ENCODE data around the gene FAM114A2.

The FAM114A2 gene

DNA sequence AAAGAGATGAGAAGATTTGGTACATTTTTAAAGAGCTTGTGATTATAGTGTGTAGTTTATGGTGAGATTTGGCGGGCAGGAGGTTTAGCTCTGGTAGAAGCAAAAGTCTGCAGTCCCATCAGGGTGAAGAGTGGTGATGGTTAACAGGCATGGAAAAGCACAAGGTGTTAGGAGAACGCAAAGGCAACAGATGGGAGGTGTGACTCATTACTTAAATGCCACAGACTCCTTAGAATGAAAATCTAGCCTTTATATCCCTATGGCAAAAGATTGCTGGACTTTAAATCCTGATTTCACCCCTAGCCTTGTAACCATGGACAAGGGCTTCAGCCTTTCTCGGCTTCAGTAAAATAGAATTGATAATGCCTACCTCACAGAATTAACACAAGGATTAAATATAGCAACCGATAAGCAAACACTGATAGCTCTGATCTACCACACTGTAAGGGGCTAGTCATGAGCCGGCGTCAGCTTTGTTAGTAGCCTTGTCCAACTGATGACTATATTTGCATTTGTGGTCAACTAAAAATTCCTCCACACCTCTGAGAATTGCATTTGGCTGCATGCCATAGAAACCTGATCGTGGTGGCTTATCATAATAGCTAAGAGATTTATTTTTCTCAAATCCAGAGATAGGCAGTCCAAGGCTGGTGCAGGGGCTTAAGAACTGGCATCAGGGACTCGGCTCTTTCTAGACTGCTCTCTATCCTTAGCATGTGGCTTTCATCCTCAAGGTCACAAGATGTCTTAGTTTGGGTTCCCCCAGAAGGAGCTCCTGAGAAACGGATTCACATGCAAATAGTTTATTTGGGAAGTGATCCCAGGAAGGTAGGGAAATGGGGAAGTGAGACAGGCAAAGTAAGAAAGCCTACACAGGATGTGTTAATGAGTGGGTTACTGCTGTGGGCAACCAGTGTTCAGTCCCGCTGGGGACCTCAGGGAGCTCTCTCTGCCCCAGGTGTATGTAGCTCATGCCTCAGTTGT, 19.6 kb upstream of the FAM114A2 start (continued):
- TF ChIP-seq MZF1 (tag by site-specific recombination; IDR thresholded peaks at IDR 0.05; ENCODE audit: borderline replicate concordance): peak; percentile 27; the same call in 1 of the 2 replicates
- TF ChIP-seq ZSCAN30 (tag by site-specific recombination; IDR thresholded peaks at IDR 0.05): no peak
- TF ChIP-seq, protein P1, sequence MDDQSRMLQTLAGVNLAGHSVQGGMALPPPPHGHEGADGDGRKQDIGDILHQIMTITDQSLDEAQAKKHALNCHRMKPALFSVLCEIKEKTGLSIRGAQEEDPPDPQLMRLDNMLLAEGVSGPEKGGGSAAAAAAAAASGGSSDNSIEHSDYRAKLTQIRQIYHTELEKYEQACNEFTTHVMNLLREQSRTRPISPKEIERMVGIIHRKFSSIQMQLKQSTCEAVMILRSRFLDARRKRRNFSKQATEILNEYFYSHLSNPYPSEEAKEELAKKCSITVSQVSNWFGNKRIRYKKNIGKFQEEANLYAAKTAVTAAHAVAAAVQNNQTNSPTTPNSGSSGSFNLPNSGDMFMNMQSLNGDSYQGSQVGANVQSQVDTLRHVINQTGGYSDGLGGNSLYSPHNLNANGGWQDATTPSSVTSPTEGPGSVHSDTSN (CRISPR knock-in tag; IDR thresholded peaks at IDR 0.05): no peak
- no peak for TF ChIP-seq SP3 (tag by site-specific recombination; IDR thresholded peaks at IDR 0.05)
- TF ChIP-seq ZBTB7A (tag by site-specific recombination; IDR thresholded peaks at IDR 0.05; ENCODE audit: low read depth): no peak
- TF ChIP-seq, protein P2, sequence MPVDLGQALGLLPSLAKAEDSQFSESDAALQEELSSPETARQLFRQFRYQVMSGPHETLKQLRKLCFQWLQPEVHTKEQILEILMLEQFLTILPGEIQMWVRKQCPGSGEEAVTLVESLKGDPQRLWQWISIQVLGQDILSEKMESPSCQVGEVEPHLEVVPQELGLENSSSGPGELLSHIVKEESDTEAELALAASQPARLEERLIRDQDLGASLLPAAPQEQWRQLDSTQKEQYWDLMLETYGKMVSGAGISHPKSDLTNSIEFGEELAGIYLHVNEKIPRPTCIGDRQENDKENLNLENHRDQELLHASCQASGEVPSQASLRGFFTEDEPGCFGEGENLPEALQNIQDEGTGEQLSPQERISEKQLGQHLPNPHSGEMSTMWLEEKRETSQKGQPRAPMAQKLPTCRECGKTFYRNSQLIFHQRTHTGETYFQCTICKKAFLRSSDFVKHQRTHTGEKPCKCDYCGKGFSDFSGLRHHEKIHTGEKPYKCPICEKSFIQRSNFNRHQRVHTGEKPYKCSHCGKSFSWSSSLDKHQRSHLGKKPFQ (tag by site-specific recombination; IDR thresholded peaks at IDR 0.05): no peak
- TF ChIP-seq ZBTB17 (tag by site-specific recombination; IDR thresholded peaks at IDR 0.05): peak; percentile 92
- no peak for TF ChIP-seq ZNF214 (tag by site-specific recombination; IDR thresholded peaks at IDR 0.05; ENCODE audit: borderline replicate concordance)
- no peak for TF ChIP-seq ZSCAN16 (tag by site-specific recombination; IDR thresholded peaks at IDR 0.05)
- TF ChIP-seq, protein P3, sequence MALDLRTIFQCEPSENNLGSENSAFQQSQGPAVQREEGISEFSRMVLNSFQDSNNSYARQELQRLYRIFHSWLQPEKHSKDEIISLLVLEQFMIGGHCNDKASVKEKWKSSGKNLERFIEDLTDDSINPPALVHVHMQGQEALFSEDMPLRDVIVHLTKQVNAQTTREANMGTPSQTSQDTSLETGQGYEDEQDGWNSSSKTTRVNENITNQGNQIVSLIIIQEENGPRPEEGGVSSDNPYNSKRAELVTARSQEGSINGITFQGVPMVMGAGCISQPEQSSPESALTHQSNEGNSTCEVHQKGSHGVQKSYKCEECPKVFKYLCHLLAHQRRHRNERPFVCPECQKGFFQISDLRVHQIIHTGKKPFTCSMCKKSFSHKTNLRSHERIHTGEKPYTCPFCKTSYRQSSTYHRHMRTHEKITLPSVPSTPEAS (tag by site-specific recombination; IDR thresholded peaks at IDR 0.05): no peak
- TF ChIP-seq ZNF621 (tag by site-specific recombination; IDR thresholded peaks at IDR 0.05): no peak
- TF ChIP-seq MEIS1 (CRISPR knock-in tag; IDR thresholded peaks at IDR 0.05; ENCODE audit: borderline replicate concordance): no peak
- TF ChIP-seq ZNF274 (IDR thresholded peaks at IDR 0.05; ENCODE audit: low read length): no peak
- TF ChIP-seq ZNF274 (tag by site-specific recombination; IDR thresholded peaks at IDR 0.05; ENCODE audit: borderline replicate concordance): no peak
- no peak for TF ChIP-seq OVOL3 (tag by site-specific recombination; IDR thresholded peaks at IDR 0.05)
- TF ChIP-seq ZNF121 (tag by site-specific recombination; IDR thresholded peaks at IDR 0.05): no peak
- TF ChIP-seq ZNF707 (tag by site-specific recombination; IDR thresholded peaks at IDR 0.05): no peak
- TF ChIP-seq ZBTB48 (tag by site-specific recombination; IDR thresholded peaks at IDR 0.05): no peak
- no peak for TF ChIP-seq ZNF37A (tag by site-specific recombination; IDR thresholded peaks at IDR 0.05)
- no peak for TF ChIP-seq ZNF521 (tag by site-specific recombination; IDR thresholded peaks at IDR 0.05)
- TF ChIP-seq ZNF138 (tag by site-specific recombination; IDR thresholded peaks at IDR 0.05; ENCODE audit: borderline replicate concordance): no peak
- TF ChIP-seq, protein P4, sequence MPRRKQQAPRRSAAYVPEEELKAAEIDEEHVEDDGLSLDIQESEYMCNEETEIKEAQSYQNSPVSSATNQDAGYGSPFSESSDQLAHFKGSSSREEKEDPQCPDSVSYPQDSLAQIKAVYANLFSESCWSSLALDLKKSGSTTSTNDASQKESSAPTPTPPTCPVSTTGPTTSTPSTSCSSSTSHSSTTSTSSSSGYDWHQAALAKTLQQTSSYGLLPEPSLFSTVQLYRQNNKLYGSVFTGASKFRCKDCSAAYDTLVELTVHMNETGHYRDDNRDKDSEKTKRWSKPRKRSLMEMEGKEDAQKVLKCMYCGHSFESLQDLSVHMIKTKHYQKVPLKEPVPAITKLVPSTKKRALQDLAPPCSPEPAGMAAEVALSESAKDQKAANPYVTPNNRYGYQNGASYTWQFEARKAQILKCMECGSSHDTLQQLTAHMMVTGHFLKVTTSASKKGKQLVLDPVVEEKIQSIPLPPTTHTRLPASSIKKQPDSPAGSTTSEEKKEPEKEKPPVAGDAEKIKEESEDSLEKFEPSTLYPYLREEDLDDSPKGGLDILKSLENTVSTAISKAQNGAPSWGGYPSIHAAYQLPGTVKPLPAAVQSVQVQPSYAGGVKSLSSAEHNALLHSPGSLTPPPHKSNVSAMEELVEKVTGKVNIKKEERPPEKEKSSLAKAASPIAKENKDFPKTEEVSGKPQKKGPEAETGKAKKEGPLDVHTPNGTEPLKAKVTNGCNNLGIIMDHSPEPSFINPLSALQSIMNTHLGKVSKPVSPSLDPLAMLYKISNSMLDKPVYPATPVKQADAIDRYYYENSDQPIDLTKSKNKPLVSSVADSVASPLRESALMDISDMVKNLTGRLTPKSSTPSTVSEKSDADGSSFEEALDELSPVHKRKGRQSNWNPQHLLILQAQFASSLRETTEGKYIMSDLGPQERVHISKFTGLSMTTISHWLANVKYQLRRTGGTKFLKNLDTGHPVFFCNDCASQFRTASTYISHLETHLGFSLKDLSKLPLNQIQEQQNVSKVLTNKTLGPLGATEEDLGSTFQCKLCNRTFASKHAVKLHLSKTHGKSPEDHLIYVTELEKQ (tag by site-specific recombination; IDR thresholded peaks at IDR 0.05; ENCODE audit: borderline replicate concordance): peak; percentile 46; the same call in 1 of the 2 replicates
- TF ChIP-seq REPIN1 (tag by site-specific recombination; IDR thresholded peaks at IDR 0.05; ENCODE audit: low read depth): no peak
- no peak for TF ChIP-seq ZNF341 (tag by site-specific recombination; IDR thresholded peaks at IDR 0.05; ENCODE audit: low read depth)
- TF ChIP-seq, protein P5, sequence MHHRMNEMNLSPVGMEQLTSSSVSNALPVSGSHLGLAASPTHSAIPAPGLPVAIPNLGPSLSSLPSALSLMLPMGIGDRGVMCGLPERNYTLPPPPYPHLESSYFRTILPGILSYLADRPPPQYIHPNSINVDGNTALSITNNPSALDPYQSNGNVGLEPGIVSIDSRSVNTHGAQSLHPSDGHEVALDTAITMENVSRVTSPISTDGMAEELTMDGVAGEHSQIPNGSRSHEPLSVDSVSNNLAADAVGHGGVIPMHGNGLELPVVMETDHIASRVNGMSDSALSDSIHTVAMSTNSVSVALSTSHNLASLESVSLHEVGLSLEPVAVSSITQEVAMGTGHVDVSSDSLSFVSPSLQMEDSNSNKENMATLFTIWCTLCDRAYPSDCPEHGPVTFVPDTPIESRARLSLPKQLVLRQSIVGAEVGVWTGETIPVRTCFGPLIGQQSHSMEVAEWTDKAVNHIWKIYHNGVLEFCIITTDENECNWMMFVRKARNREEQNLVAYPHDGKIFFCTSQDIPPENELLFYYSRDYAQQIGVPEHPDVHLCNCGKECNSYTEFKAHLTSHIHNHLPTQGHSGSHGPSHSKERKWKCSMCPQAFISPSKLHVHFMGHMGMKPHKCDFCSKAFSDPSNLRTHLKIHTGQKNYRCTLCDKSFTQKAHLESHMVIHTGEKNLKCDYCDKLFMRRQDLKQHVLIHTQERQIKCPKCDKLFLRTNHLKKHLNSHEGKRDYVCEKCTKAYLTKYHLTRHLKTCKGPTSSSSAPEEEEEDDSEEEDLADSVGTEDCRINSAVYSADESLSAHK (tag by site-specific recombination; IDR thresholded peaks at IDR 0.05): peak; percentile 62; the same call in 1 of the 2 replicates
- peak; percentile 79; the same call in 1 of the 2 replicates for TF ChIP-seq ZNF184 (tag by site-specific recombination; IDR thresholded peaks at IDR 0.05)
- TF ChIP-seq ZNF423 (tag by site-specific recombination; IDR thresholded peaks at IDR 0.05): no peak
